GM19043 (cell line): Measurements from ENCODE around the gene RBBP6.

Experiments
- ATAC-seq: cut with Tn5 transposase; IDR thresholded peaks from one replicate; pipeline ENCODE4 v1.9.1; 2021; ENCODE audit warnings: low read depth; ENCODE audit not compliant: unreplicated experiment

Gene RBBP6

DNA sequence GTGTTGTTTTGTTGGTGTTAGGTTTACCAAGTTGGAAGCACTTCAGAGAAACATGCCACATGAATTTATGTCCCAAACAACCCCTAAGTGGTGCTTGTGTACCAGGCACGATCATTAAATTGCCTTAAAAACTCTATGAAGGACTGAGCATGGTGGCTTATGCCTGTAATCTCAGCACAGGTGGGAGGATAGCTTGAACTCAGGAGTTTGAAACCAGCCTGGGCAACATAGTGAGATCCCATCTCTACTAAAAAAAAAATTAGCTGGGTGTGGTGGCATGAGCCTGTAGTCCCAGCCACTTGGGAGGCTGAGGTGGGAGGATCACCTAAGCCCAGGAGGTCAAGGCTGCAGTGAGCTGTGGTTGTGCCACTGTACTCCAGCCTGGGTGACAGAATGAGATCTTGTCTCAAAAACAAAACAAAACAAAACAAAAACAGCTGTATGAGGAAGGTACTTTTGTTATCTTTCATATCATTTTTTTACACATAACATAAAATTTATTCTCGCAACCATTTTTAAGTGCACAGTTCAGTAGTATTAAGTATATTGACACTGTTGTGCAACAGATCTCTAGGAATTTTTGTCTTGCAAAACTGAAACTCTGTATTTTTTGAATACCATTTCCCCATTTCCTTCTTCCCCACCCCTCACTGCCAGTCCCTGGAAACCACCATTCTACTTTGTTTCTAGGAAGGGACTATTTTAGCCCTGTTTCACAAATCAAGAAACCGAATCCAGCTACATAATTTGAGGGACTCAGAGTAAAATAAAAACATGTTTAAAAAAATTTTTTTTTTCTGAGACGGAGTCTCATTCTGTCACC lies 14.3 kb upstream of the RBBP6 start:
- no peak for ATAC-seq

DNA sequence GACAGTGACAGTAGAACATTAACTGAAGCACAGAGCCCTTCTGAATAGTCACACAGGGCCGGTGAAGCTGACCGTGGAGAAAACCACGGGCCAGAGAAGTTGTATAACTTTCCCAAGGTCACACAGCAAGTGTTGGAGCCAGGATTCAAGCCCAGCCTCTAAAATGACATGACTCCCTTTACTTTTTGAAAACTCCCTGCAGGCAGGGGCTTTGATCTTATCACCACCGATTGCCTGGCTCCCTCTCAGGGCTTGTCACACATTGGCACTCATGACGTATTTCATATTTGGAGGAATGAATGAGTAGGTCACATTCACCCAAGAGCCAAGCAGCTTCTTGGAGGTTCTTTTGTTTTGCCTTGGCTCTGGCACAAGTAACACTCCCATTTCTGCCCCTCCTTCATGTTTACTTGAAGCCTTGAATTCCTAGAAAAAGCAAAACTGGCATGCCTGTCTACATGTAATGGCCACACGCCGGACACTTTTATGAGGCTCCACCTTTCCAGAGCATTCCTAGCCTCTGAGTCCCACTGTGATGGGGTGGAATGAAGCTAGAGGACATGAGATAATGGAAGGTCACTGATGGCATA lies 13.3 kb upstream of the RBBP6 start:
- no peak for ATAC-seq

DNA sequence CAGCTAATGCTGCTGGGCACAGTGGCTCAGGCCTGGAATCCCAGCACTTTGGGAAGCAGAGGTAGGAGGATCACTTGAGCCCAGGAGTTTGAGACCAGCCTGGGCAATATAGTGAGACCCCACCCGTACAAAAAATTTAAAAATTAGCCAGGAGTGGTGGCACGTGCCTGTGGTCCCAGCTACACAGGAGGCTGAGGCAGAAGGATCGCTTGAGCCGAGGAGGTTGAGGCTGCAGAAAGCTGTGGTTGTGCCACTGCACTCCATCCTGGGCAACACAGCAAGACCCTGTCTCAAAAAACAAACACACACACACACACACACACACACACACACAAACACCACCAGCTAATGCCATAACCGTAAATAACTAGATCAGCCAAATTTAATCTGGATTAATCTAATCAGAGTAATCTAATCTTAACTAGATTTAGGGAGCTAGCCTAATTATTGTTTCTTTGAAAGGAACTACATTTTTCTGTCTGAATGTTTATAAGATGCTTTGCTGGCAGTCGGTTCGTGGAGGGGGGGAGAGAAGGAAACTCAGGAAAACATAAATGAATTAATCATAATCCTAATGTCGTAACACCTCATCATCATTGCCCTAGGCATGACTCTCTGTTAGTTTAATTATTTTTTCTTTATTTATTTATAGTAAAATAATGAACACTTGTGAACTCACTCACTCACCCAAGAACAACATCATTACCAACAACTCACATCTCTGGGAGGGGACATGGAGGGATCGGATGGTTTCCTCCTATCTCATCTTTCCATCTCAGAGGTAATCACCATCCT lies 12.5 kb upstream of the RBBP6 start:
- ATAC-seq = no peak

DNA sequence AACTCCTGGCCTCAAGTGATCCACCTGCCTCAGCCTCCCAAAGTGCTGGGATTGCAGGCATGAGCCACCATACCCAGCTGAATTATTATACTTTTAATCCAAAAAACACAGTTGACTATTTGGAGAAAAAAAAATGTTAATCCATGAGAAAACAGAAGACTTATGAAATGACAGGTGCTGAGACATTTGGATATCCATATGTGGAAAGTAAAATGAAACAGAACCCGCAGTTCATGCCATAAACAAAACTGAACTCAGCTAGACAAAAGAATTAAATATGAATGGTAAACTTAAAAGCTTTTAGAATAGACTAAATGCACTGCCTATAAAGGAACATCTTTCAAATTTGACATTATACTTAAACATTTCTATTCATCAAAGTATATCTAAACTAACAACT lies 8.2 kb upstream of the RBBP6 start:
- ATAC-seq = no peak

DNA sequence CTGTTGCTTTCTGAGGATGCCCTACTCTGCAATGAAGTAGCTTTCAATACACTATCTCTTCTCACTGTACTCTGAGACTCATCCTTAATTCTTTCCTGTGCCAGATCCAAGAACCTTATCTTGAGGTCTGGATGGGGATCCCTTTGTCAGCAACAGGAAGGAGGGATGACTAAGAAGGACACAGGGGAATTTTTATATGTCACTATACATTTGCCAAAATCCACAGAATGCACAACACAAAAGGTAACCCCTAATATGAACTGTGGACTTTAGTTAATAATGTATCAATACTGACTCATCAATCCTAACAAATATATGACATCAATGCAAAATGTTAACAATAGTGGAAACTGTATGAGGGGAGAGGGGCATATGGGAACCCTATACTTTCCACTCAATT lies 4.7 kb upstream of the RBBP6 start:
- ATAC-seq = no peak

DNA sequence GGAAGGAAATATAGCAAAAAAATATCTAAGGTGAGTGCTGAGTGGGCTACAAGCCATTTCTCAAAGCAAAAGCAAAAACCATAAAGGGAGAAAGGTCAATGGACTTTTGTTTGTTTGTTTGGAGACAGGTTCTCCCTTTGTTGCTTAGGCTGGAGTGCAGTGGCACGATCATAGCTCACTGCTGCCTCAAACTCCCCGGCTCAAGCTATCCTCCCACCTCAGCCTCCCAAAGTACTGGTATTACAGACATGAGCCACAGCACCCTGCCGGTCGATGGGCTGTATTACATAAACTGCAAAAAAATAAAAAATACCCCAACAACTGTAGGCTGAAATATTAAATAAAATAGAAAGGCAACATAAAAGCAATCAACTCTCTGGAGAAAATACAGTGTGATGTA lies 3.5 kb upstream of the RBBP6 start:
- ATAC-seq = no peak

DNA sequence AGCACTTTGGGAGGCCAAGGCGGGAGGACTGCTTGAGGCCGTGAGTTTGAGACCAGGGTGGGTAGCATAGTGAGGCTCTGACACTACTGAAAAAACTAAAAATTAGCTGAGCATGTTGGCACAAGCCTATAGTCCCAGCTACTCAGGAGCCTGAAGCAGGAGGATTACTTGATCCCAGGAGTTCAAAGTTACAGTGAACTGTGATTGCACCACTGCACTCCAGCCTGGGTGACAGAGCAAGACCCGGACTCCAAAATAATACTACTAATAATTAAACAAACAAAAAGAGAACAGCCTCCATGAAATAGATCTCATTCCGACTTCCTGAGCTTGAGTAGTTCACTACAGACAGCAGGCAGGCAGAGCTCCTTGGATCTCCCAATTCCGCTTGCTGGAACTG lies 2.7 kb upstream of the RBBP6 start:
- no peak for ATAC-seq

DNA sequence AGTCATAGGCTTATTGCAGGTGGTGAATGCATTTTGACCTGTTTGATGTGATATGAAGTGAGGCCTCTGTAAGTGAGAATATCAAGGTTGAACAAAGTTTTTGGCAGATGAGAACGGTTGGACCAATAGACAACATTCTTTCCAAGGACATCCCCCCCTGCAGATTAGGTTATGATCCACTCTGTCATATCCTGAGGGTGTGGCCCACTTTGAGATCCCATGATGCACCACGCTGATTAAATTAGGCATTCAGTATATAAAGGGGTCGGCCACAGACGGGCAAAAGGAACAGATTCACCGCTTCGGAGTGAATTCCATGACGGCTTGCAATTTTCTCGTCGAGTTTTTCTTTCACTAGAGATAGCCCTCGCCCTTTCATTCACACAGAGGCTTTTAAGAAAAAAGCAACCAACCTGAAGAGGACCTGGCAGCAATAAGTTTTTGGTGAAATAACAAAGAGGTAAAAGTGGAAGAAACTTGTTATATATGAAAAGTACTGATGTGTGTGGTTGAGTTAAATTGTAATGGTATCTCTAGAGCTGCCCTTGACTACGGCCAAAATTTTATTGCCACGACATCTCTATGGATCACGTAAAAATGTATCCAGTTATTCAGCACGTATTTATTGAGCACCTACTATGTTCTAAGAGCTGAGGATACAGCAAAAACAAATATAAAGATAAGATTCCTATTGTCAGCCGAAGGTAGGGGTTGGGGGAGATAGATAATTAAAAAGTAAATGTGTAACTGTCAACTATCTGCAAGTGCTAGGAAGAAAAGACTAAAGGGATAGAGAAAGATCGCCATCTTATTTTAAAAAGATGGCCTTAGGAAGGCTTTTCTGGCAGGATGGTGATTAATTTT lies 1.7 kb upstream of the RBBP6 start:
- no peak for ATAC-seq

DNA sequence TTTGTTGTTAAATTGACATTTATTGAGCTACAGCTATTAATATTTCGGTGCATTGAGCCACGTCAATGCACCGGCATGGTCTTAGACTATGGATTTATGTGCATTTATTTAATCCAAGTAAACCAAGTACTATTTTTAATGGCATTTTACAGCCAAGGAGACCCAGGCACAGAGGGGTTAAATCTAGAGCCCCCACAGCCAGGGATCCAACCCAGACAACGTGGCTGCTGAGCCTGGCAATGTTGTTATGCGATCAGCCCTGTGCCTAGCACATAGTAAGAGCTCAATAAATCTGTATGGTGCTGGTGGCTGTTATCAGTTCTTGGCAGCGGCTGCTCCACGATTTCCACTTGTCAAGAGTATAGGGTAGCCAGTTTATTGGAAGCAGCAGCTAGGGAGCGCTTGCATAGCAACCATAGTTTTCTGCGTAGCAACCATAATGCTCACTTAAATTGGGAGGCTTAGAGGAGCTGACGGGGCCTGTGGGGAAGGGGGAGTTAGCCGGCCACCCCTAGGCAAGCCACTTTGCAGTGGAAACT lies 541 bp upstream of the RBBP6 start:
- ATAC-seq = no peak

DNA sequence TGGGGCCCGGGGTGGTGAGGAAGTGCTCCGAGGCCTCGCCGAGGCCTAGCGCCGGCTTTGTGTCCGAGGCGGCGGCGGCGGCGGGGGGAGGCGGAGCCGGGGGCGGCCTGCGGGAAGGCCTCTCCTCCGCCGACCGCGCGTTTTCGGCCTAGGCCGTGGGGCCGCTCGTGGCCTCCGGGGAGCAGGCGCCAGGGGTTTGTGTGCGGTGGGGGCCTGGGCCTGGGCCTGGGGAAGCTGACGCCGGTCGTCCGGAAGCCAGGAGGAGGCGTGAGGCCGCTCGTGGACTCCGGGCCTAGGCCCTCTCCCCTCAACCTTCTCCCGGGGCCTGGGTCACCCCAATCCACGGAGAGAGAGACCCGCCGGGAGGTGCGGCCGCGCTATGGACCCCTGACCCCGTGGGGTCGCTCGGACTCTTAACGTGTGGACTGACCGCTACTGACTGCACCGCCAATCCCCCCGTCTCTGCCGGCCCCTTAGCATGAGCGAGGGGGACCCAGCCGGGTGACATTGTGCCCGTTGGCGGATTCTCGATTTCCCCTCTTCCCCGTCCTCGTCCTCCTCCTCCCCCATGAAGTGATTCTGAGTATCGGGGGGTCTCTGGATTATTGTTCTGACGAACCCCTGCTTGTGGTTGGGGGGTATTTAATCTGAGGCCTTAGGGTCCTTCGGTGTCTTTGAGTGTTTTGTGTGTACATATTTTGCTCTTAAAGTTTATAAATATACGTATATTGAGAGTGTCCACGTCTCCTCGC lies 660 bp downstream of the RBBP6 start:
- peak; percentile 21 for ATAC-seq

DNA sequence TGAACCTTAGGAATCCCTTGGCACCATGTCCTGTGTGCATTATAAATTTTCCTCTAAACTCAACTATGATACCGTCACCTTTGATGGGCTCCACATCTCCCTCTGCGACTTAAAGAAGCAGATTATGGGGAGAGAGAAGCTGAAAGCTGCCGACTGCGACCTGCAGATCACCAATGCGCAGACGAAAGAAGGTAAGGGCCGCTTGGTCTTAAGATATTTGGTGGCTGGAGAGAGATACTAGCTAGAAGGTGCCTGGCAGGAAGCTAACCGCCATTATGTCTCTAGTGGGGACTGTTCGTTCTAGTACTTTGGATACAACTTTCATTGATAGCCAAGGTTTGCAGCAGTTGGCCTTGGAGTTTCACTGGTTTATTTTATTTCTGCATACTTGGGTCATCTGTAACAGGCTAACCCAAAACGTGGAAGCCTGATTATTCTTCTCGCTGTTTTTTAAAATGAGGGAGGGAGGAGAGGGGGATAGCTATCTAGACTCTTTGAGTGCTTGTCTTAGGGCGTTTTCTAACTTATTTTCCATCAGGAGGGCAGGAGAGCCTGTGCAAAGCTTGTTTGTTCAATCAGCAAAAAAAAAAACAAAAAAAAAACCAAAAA lies 1.3 kb downstream of the RBBP6 start:
- ATAC-seq = no peak

DNA sequence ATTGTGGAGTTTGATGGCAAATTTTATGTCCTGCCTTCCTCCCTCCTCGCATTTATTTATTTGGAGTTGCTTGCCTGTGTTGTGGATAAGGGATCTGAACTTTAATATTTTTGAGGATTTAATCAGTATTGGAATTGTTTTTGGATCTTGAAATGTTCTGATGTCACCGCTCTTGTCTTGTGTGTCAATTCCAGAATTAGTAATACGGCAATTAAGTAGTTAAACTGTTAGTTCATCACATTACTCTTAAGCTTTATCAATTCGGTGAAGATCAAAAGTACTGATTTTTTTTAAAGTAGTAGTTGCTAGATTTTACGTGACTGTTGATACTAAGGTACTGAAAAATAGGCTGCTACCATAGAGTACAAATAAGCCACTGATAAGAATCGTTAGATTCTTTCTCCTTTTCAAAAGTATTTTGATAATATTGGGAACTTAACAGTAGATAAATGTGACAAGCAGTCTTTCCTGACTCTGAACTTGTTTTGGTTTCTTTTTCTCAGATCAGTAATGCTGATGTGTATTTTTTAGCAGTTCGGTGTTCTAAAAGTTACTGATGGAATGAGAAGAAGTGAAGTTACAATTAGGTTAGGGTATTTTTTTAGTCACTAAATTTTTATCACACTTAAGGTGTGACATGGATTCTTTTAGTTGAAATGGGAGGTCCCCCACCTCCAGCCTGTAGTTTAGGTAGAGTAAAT lies 2.0 kb downstream of the RBBP6 start:
- ATAC-seq = no peak

DNA sequence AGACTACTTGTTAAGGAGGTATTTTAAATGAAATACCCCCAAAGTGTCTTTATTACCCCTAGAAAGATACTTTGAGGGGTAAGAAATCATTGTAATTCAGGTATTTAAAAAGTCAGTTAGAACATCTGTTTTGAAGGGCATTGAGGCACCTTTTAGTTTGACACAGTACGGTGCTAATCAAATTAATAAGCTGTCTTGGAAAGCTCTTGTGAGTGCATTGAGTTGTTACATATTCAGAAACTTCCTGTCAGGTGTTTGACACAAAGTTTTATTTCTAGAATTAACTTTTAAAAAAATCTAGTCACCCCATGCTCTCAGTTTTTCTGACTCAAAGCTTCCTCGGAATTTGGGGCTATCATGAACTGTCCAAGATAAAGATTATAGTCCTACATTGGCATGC lies 4.6 kb downstream of the RBBP6 start:
- no peak for ATAC-seq

DNA sequence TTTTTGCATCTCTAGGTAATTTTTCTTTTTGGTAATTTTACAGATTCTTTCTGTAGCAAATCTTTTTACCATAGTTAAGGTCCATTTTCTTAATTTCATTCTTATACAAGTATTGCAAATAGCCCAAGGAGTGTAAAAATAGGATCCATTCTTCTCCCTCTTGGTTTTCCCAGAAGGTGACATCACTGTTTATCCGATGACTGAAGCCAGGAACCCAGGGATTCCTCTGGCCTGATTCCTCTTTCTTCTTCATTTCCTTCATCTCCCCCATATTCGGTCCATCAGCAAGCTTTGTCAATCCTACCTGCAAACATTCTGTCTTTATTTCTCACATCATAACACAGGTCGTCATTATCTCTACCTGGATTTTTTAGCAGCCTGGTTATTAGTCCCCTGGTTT lies 5.3 kb downstream of the RBBP6 start:
- ATAC-seq = no peak

DNA sequence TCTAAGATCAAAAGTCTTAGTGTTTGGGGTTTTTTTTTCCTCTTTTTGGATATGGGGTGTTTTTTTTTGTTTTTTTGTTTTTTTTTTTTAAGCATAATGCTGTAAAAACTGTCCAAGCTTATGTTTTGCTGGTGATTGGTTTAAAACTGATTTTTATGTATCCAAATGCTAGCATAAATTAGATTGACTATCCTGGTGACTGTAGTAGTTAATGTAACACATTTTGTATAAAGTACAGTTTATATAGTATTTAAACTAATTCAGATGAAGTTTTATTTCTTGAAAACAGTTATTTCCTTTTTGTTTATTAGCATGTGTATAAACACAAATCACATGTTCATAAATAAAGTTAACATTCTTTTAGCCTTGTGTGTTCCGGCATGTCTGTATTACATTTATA lies 10.9 kb downstream of the RBBP6 start:
- ATAC-seq = no peak

DNA sequence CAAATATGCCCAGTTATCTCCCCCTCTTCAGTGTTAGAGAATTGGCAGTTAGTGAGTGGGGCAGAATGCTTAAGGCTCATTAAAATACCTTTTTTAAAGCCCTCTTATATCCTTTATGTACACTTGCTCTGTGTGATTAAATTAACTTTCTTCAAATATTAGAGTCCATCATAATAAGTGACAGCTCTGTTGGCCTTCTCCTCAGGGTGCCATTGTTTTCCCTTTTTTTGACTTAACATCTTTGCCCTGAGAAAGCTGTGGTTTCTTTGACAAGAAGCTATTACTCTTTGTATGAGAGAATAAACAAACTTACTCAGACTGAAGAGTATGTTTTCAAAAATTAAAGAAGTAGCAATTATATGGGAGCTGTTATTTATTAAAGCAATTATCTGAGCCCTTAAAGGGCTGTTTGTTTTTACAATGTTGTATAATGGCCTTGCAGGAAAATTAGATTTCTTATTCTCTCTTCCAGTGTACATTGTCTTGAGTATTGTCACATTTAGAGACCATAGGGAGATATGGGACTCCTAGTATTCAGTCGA lies 13.4 kb downstream of the RBBP6 start:
- ATAC-seq = no peak

DNA sequence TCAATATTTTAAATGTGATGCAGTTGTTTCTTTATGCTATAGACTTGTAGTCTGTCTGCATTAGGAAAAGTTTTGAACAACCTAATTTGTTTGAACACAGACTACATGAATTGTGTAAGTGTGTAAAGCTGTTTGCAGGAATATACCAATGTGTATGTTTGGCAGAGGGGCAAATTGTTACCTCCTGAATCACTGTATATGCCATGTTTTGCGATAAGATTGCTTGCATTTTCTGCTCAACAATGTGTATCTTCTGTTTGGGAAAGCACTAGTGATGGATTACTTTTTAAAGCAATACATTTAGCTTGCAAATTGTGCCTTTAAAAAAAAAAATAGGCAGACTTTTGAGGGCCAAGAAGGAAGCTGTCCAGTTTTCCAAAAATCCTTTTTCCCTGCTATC lies 14.6 kb downstream of the RBBP6 start:
- ATAC-seq = no peak

DNA sequence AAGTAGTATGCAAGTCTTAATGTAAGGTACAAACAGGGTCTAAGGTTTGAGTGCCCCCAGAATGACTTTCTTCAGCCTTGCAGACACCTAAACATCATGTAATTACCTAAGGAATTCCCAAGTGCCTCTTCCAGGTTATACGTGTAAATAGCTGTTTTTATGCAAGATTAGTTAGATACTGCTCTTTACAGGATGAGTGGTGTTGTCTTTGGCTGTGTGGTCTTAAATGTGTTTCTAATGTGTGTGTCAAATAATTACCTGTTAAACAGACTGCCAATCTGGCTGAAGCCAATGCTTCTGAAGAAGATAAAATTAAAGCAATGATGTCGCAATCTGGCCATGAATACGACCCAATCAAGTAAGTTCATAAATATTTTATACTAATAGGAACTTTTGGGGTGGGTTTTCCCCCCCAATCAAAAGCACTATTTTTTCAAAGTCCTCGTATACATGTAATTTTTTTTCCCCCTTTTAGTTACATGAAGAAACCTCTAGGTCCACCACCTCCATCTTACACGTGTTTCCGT lies 16.0 kb downstream of the RBBP6 start:
- ATAC-seq = no peak
